CD4-positive, alpha-beta T cell (primary cell): ENCODE measurements around the gene TANC2. TPM values are rescaled to one million over a fixed set of nuclear protein-coding genes. Genes with fewer than 3 reads are reported as not detected.

Experiments used
- ATAC-seq: fragments of 200-7000 bp; cut with Tn5 transposase; one replicate; pipeline ENCODE4 v1.10.0; 2022; ENCODE audit warnings: mild to moderate bottlenecking; ENCODE audit not compliant: poor library complexity
- CTCF ChIA-PET: fragments of 350-600 bp; sonication (Branson Sonifier 250); formaldehyde crosslinking; loops from one replicate; lab custom pipeline; 2021; ENCODE audit warnings: antibody characterized with exemption, inconsistent platforms; lab: Charles Lee
- POLR2A ChIA-PET: fragments of 350-600 bp; sonication (Branson Sonifier 250); formaldehyde crosslinking; loops from one replicate; lab custom pipeline; 2021; ENCODE audit warnings: antibody characterized with exemption, inconsistent platforms; lab: Charles Lee
- DNase-seq, 14 experiments: peaks; one replicate each; pipeline ENCODE4 v3.0.0-alpha.2; 2013 to 2020; ENCODE audit warnings: mixed read lengths in 2 of 14
- H3K27ac ChIP-seq, 2 donors: one replicate each; pipeline versions ENCODE4 v1.5.1 to v1.7.0; 2013; ENCODE audit warnings: low read length in 2 of 2, low read depth in 1 of 2, mild to moderate bottlenecking in 1 of 2
- H3K27me3 ChIP-seq, 2 experiments: 1 replicate in 1 of 2; 2 replicates in 1 of 2; pipeline versions ENCODE4 v1.6.1 to v1.7.0; 2013; ENCODE audit warnings: low read length in 2 of 2, control low read depth in 1 of 2, mild to moderate bottlenecking in 1 of 2, moderate library complexity in 1 of 2; ENCODE audit not compliant: insufficient read depth in 2 of 2, control insufficient read depth in 1 of 2
- H3K36me3 ChIP-seq: one replicate; pipeline ENCODE4 v1.6.1; 2013; ENCODE audit warnings: low read length, control low read depth; ENCODE audit not compliant: insufficient read depth
- H3K4me1 ChIP-seq: one replicate; pipeline ENCODE4 v1.6.1; 2013; ENCODE audit warnings: low read length, control low read depth; ENCODE audit not compliant: insufficient read depth
- H3K4me3 ChIP-seq: one replicate; pipeline ENCODE4 v1.5.1; 2013; ENCODE audit warnings: mild to moderate bottlenecking, low read length, moderate library complexity
- H3K9me3 ChIP-seq, 2 experiments: 1 replicate in 1 of 2; 2 replicates in 1 of 2; pipeline versions ENCODE4 v1.6.1 to v1.7.0; 2013; ENCODE audit warnings: low read length in 2 of 2, mild to moderate bottlenecking in 2 of 2, control low read depth in 1 of 2, moderate library complexity in 1 of 2; ENCODE audit not compliant: control insufficient read depth in 1 of 2, insufficient read depth in 1 of 2
- H3K27ac Mint-ChIP-seq: one replicate; pipeline ENCODE4 v1.8.0; 2020; ENCODE audit warnings: mixed read lengths
- H3K27me3 Mint-ChIP-seq: one replicate; pipeline ENCODE4 v1.8.0; 2021; ENCODE audit warnings: mixed read lengths
- H3K36me3 Mint-ChIP-seq: one replicate; pipeline ENCODE4 v1.8.0; 2021; ENCODE audit warnings: low read depth, mixed read lengths
- H3K4me1 Mint-ChIP-seq: one replicate; pipeline ENCODE4 v1.8.0; 2021; ENCODE audit warnings: low read depth, mixed read lengths
- H3K4me3 Mint-ChIP-seq: one replicate; pipeline ENCODE4 v1.8.0; 2020; ENCODE audit warnings: mild to moderate bottlenecking, mixed read lengths
- H3K9me3 Mint-ChIP-seq: one replicate; pipeline ENCODE4 v1.8.0; 2020; ENCODE audit warnings: mixed read lengths
- CTCF ChIP-seq: fragments of 200-600 bp; IDR thresholded peaks from one replicate; pipeline ENCODE4 v1.8.0; 2022; ENCODE audit warnings: antibody characterized with exemption, mild to moderate bottlenecking
- intact Hi-C, 2 experiments: fragments of 100-400 bp; cut with DNase I in 1 of 2; cut with micrococcal nuclease in 1 of 2; formaldehyde crosslinking; loops; one replicate each; pipeline versions ENCODE4 v1.15.1 to v1.9.0; 2023 to 2025; cut with DNase I, micrococcal nuclease
- total RNA-seq, 174 experiments: library from RNA in 2 of 174; stranded (reverse) in 2 of 174; gene quantifications; one replicate each; pipeline ENCODE4 v1.2.3 and lab custom pipeline; 2021 to 2026

The TANC2 gene
- total RNA-seq, 2 experiments from 2014 or later = 29.1 to 33.7 TPM

GRCh38 chr17:62931101-62931500, 34.9 kb upstream of the TANC2 start:
- Mint-ChIP-seq H3K27me3 (peaks cover 45% of the 10 kb centered on the region), H3K27ac (no peak overlapping the region), H3K4me1 (no peaks in the 10 kb centered on the region), H3K9me3 (no peaks in the 10 kb centered on the region), H3K4me3 (no peak overlapping the region), H3K36me3 (no peaks in the 10 kb centered on the region)
- H3K27me3 ChIP-seq = peaks cover 5 to 13% of the 10 kb centered on the region in 2 experiments
- TF ChIP-seq CTCF = no peak
- no peak overlapping the region for H3K27ac ChIP-seq
- ChIA-PET CTCF (no interaction called here), POLR2A (no interaction called here)
- intact Hi-C loops = no loop called here
- no peaks in the 10 kb centered on the region for H3K36me3 ChIP-seq
- H3K4me3 ChIP-seq = no peak overlapping the region
- ATAC-seq = no peak
- H3K9me3 ChIP-seq = no peaks in the 10 kb centered on the region
- no peak for DNase-seq
- H3K4me1 ChIP-seq = no peaks in the 10 kb centered on the region

- Mint-ChIP-seq H3K36me3 (no peaks in the 10 kb centered on the region), H3K4me3 (no peak overlapping the region), H3K9me3 (no peaks in the 10 kb centered on the region), H3K4me1 (no peaks in the 10 kb centered on the region), H3K27ac (no peak overlapping the region), H3K27me3 (peaks cover 53% of the 10 kb centered on the region)
- Histone ChIP-seq H3K27me3 (peaks cover 3 to 9% of the 10 kb centered on the region in 2 experiments), H3K36me3 (no peaks in the 10 kb centered on the region), H3K4me1 (no peaks in the 10 kb centered on the region), H3K27ac (no peak overlapping the region), H3K4me3 (no peak overlapping the region), H3K9me3 (no peaks in the 10 kb centered on the region)
- no peak for DNase-seq
- ChIA-PET POLR2A (no interaction called here), CTCF (no interaction called here)
- ATAC-seq = no peak
- intact Hi-C loops = no loop called here
- no peak for TF ChIP-seq CTCF
Observed at GRCh38 chr17:62933501-62934385, 32.3 kb upstream of the TANC2 start.

GRCh38 chr17:62935098-62935497, 30.9 kb upstream of the TANC2 start:
- Histone ChIP-seq H3K36me3 (no peaks in the 10 kb centered on the region), H3K27ac (no peak overlapping the region), H3K27me3 (peaks cover 3 to 9% of the 10 kb centered on the region in 2 experiments), H3K4me1 (no peaks in the 10 kb centered on the region), H3K4me3 (no peak overlapping the region), H3K9me3 (peaks cover 0 to under 1% of the 10 kb centered on the region in 2 experiments)
- Mint-ChIP-seq H3K4me1 (no peaks in the 10 kb centered on the region), H3K27ac (no peak overlapping the region), H3K36me3 (no peaks in the 10 kb centered on the region), H3K27me3 (peaks cover 60% of the 10 kb centered on the region), H3K4me3 (no peak overlapping the region), H3K9me3 (peaks cover 2% of the 10 kb centered on the region)
- ChIA-PET CTCF (no interaction called here), POLR2A (interaction anchor here (0.7 kb wide), 1 partner anchor 180 kb away, joined by 3 read pairs; no protein-coding TSS in a partner anchor)
- TF ChIP-seq CTCF = no peak
- no peak for DNase-seq
- no peak for ATAC-seq
- intact Hi-C loops = no loop called here
